CD14-positive monocyte (primary cell): ENCODE data around the gene TAF11L2. TPM values are rescaled to one million over a fixed set of nuclear protein-coding genes. Genes with fewer than 3 reads are reported as not detected.

Source experiments
- polyA plus RNA-seq, 3 donors: library from polyadenylated mRNA; depleted of rRNA in 1 of 3; unstranded in 2 of 3; stranded (reverse) in 1 of 3; fragments of 300-500 nt in 2 of 3; fragments of >200 nt in 1 of 3; fragmentation: Illumina TruSeq in 2 of 3; gene quantifications; 1 replicate in 2 of 3; 2 replicates in 1 of 3; pipeline ENCODE4 v1.2.3, GENCODE V29; 2012 to 2021
- small RNA-seq: library from RNA; depleted of rRNA; stranded (forward); fragments of <200 nt; gene quantifications from one replicate; pipeline ENCODE3, GENCODE V24; 2012; ENCODE audit warnings: low read depth; ENCODE audit not compliant: insufficient read length

TAF11L2 gene
- polyA plus RNA-seq, 3 donors, result not detected

Small RNA genes within 50 kb of the gene (small RNA-seq; reads per million reads assigned to genes)
- gene AC106774.3, result not detected

Other genes with a start within 250 kb of the TAF11L2 start
- gene TAF11L3, start 20.1 kb downstream of the TAF11L2 start, polyA plus RNA-seq, result not detected
- gene TAF11L4, start 23.6 kb downstream of the TAF11L2 start, polyA plus RNA-seq, result not detected
- not detected for gene TAF11L5, start 27.0 kb downstream of the TAF11L2 start, polyA plus RNA-seq
- gene TAF11L6, start 30.4 kb downstream of the TAF11L2 start, polyA plus RNA-seq, result not detected
- not detected for gene TAF11L7, start 87.5 kb downstream of the TAF11L2 start, polyA plus RNA-seq
- not detected for gene TAF11L8, start 92.7 kb downstream of the TAF11L2 start, polyA plus RNA-seq
- gene TAF11L9, start 96.2 kb downstream of the TAF11L2 start, polyA plus RNA-seq, result not detected
- not detected for gene TAF11L10, start 99.6 kb downstream of the TAF11L2 start, polyA plus RNA-seq
- gene TAF11L11, start 106.0 kb downstream of the TAF11L2 start, polyA plus RNA-seq, result not detected
- gene TAF11L12, start 112.2 kb downstream of the TAF11L2 start, polyA plus RNA-seq, result not detected
- not detected for gene TAF11L13, start 133.9 kb downstream of the TAF11L2 start, polyA plus RNA-seq
- not detected for gene TAF11L14, start 136.2 kb downstream of the TAF11L2 start, polyA plus RNA-seq